Measurements from ENCODE around the gene SALL3. TPM values are rescaled to one million over a fixed set of nuclear protein-coding genes. Genes with fewer than 3 reads are reported as not detected.

The SALL3 gene
- polyA plus RNA-seq, 1 donor, result under 0.01 TPM

DNA sequence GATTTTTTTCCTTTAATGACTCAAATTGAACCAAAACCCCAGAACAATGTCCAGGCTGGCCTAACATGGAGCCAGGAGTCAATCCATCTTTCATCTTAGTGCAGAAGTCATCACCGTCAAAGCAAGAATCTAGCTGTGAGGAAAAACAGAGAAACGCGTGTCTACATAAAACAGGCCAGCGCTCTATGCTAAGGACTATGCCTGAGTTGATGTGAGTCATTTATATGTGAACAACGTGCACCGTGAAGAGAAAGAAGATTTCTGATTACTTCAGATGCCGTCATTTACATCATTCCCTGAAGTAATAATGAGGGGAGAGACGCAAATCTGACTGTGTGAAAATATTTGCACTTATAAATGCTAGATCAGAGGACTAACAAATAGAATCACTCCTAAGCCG lies 34.0 kb upstream of the SALL3 start:
- Histone ChIP-seq H3K9me3 (ENCODE audit: control insufficient read depth, low read depth, low read length) (no peaks in the 10 kb centered on the region), H3K4me3 (ENCODE audit: low read length) (no peak overlapping the region), H3K27me3 (ENCODE audit: control insufficient read depth, insufficient read depth, low read length) (peaks cover 3% of the 10 kb centered on the region), H3K36me3 (ENCODE audit: control insufficient read depth, insufficient read depth, low read length) (no peaks in the 10 kb centered on the region), H3K27ac (ENCODE audit: low read length) (no peak overlapping the region), H3K4me1 (ENCODE audit: control insufficient read depth, insufficient read depth, low read length) (no peaks in the 10 kb centered on the region)
- 88% methylated on average over 4 of the region's 9 CpGs for WGBS (ENCODE audit: insufficient coverage, low lambda C conversion rate)
- no peak for DNase-seq

DNA sequence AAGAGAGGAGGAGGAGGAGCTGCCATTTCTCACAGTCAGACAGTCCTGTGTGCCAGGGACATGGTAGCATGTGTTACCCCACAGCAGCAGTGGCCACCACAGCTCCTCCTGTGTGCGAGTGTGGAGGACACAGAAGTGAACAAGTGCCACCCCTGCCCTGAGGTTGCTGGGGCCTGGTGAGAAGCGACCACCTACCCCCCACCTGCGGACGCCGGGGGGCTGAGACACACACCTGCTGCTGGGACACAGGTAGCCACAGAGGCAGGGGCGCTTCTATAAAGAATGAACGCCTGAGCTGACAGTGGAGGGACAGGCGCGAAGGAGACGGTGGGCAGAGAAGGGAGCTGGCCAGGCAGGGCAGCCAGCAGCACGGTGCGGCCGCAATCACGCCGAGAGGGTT lies 32.3 kb upstream of the SALL3 start:
- H3K4me1 ChIP-seq (ENCODE audit: control insufficient read depth, insufficient read depth, low read length), result no peaks in the 10 kb centered on the region
- no CpG with 5 or more reads among the region's 15 CpGs for WGBS (ENCODE audit: insufficient coverage, low lambda C conversion rate)
- H3K27me3 ChIP-seq (ENCODE audit: control insufficient read depth, insufficient read depth, low read length), result peaks cover 3% of the 10 kb centered on the region
- DNase-seq, result no peak
- no peak overlapping the region for H3K27ac ChIP-seq (ENCODE audit: low read length)
- no peaks in the 10 kb centered on the region for H3K36me3 ChIP-seq (ENCODE audit: control insufficient read depth, insufficient read depth, low read length)
- no peaks in the 10 kb centered on the region for H3K9me3 ChIP-seq (ENCODE audit: control insufficient read depth, low read depth, low read length)
- H3K4me3 ChIP-seq (ENCODE audit: low read length), result no peak overlapping the region

DNA sequence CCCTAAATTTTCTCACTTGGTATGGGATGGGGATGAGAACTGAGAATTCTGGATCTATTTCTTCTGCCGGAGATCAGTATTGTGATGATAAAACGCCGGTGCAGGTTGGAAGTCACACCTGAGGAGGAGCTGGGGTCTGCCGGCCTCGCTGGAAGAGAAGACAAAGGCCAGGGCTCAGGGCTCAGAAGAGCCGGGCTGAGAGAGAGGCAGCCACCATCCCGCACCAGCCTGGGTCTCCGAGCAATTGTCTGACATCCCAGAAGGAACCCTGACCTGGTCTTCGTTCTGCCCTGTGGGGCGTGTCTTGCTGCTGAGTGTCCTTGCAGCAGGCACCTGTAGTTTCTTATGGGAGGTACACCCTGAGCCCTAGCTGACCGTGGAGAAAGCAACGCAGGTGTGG lies 31.4 kb upstream of the SALL3 start:
- DNase-seq, result no peak

DNA sequence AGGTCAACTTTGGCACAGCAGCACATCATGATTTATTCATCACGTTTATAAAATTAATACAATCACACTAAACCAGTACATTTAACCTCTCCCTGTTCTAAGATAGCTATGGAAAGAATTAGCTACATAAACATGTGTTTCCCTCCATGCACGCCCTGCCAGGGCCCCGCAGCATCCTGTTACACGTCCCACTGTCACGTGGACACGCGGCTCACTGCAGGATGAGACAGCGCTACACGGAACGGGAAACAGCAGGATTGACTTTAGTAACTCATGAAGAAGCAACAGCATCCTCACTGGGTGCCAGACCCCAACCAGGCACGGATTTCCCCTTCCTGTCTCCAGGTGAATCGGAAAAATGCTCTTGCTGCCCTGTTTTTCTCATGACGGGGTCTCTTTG lies 30.9 kb upstream of the SALL3 start:
- 100% methylated on average over 2 of the region's 13 CpGs for WGBS (ENCODE audit: insufficient coverage, low lambda C conversion rate)

More for the DNA sequence above, 31.4 kb upstream of the SALL3 start:
- no CpG with 5 or more reads among the region's 12 CpGs for WGBS (ENCODE audit: insufficient coverage, low lambda C conversion rate)
- H3K4me3 ChIP-seq (ENCODE audit: low read length), result no peak overlapping the region
- H3K27me3 ChIP-seq (ENCODE audit: control insufficient read depth, insufficient read depth, low read length), result peaks cover 3% of the 10 kb centered on the region
- H3K4me1 ChIP-seq (ENCODE audit: control insufficient read depth, insufficient read depth, low read length), result no peaks in the 10 kb centered on the region
- H3K27ac ChIP-seq (ENCODE audit: low read length), result no peak overlapping the region
- no peaks in the 10 kb centered on the region for H3K36me3 ChIP-seq (ENCODE audit: control insufficient read depth, insufficient read depth, low read length)
- H3K9me3 ChIP-seq (ENCODE audit: control insufficient read depth, low read depth, low read length), result peaks cover 2% of the 10 kb centered on the region

DNA sequence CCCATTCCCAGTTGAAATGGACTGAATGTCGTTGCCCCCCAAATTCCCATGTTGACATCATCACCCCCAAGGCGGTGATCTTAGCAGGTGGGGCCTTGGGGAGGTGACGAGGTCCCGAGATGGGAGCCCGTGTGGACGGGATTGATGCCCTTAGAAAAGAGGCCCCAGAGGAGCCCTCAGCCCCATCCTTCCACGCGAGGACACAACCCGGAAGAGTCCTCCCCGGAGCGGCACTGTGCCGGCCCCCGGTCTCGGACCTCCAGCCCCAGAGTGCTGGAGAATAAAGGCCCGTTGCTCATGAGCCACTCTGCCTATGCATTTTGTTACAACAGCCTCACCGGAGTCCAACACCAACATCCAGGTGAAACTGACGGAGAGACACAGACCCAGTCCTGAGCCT lies 30.4 kb upstream of the SALL3 start:
- H3K9me3 ChIP-seq (ENCODE audit: control insufficient read depth, low read depth, low read length), result peaks cover 2% of the 10 kb centered on the region
- H3K4me3 ChIP-seq (ENCODE audit: low read length), result no peak overlapping the region
- WGBS (ENCODE audit: insufficient coverage, low lambda C conversion rate), result no CpG with 5 or more reads among the region's 17 CpGs
- peaks cover 3% of the 10 kb centered on the region for H3K27me3 ChIP-seq (ENCODE audit: control insufficient read depth, insufficient read depth, low read length)
- H3K4me1 ChIP-seq (ENCODE audit: control insufficient read depth, insufficient read depth, low read length), result no peaks in the 10 kb centered on the region
- H3K36me3 ChIP-seq (ENCODE audit: control insufficient read depth, insufficient read depth, low read length), result no peaks in the 10 kb centered on the region
- no peak for DNase-seq
- H3K27ac ChIP-seq (ENCODE audit: low read length), result no peak overlapping the region

More for the DNA sequence above, 30.9 kb upstream of the SALL3 start:
- no peak overlapping the region for H3K27ac ChIP-seq (ENCODE audit: low read length)
- no peak overlapping the region for H3K4me3 ChIP-seq (ENCODE audit: low read length)
- H3K4me1 ChIP-seq (ENCODE audit: control insufficient read depth, insufficient read depth, low read length), result no peaks in the 10 kb centered on the region
- no peak for DNase-seq
- peaks cover 3% of the 10 kb centered on the region for H3K27me3 ChIP-seq (ENCODE audit: control insufficient read depth, insufficient read depth, low read length)
- no peaks in the 10 kb centered on the region for H3K36me3 ChIP-seq (ENCODE audit: control insufficient read depth, insufficient read depth, low read length)
- peaks cover 2% of the 10 kb centered on the region for H3K9me3 ChIP-seq (ENCODE audit: control insufficient read depth, low read depth, low read length)

DNA sequence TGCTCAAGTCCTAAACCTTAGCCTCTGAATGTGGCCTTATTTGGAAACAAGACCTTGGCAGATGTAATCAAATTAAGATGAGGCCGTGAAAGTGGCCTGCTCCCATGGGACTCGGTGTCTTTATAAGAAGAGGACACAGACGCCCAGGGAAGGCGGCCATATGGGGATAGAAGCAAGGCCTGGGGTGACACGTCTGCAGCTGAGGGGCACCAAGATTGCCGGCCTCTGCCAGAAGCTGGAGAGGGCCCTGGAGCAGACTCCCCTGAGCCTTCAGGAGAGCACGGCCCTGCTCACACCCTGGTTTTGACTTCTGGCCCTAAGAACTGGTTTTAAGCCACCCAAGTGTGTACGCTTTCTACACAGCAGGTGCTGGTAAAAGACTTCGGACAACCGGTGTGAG lies 29.2 kb upstream of the SALL3 start:
- Histone ChIP-seq H3K9me3 (ENCODE audit: control insufficient read depth, low read depth, low read length) (peaks cover 4% of the 10 kb centered on the region), H3K4me3 (ENCODE audit: low read length) (no peak overlapping the region), H3K27me3 (ENCODE audit: control insufficient read depth, insufficient read depth, low read length) (peaks cover 3% of the 10 kb centered on the region), H3K27ac (ENCODE audit: low read length) (no peak overlapping the region), H3K4me1 (ENCODE audit: control insufficient read depth, insufficient read depth, low read length) (no peaks in the 10 kb centered on the region), H3K36me3 (ENCODE audit: control insufficient read depth, insufficient read depth, low read length) (no peaks in the 10 kb centered on the region)
- no peak for DNase-seq
- WGBS (ENCODE audit: insufficient coverage, low lambda C conversion rate), result no CpG with 5 or more reads among the region's 10 CpGs

DNA sequence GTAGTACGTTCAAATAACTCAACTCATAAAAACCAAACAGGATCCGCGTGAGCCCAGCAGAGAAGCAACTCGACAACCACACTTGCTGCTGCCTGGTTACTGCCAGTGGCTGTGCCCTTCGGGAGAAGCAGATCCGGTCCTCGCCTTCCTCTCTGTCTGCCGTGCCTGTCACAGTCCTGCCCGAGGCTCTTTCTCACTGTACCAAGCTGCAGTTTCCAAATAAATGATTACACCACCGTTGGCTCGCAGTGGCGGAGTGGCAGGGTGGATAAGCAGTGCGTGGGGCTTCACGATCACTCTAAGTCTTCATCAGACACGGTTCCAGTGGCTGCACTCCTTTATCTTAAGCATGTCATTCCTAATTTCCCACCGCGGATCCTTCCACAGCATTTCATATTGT lies 26.1 kb upstream of the SALL3 start:
- Histone ChIP-seq H3K27me3 (ENCODE audit: control insufficient read depth, insufficient read depth, low read length) (no peaks in the 10 kb centered on the region), H3K4me3 (ENCODE audit: low read length) (no peak overlapping the region)
- WGBS (ENCODE audit: insufficient coverage, low lambda C conversion rate), result no CpG with 5 or more reads among the region's 17 CpGs

DNA sequence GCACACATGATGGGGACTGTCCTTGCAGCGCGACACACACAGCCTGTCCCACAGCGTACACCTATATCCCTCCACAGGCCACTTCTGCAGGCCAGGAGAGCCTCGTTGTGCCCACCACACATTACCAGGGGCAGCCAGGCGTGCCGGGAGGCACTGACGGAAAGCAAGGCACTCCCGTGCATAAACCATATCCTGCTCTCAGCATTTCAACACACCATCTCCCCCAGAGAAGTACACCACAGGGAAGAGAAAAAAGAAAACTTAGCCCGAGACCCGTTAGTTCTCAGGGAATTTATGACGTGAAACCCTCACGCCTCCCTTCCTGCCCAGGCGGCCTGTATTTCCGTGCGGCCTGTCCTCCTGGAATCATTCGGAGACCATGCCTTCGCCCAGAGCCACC lies 24.6 kb upstream of the SALL3 start:
- Histone ChIP-seq H3K27me3 (ENCODE audit: control insufficient read depth, insufficient read depth, low read length) (no peaks in the 10 kb centered on the region), H3K9me3 (ENCODE audit: control insufficient read depth, low read depth, low read length) (peaks cover 5% of the 10 kb centered on the region), H3K4me3 (ENCODE audit: low read length) (no peak overlapping the region), H3K4me1 (ENCODE audit: control insufficient read depth, insufficient read depth, low read length) (no peaks in the 10 kb centered on the region), H3K36me3 (ENCODE audit: control insufficient read depth, insufficient read depth, low read length) (no peaks in the 10 kb centered on the region), H3K27ac (ENCODE audit: low read length) (no peak overlapping the region)
- 90% methylated on average over 2 of the region's 17 CpGs for WGBS (ENCODE audit: insufficient coverage, low lambda C conversion rate)
- DNase-seq, result no peak

More for the DNA sequence above, 26.1 kb upstream of the SALL3 start:
- Histone ChIP-seq H3K9me3 (ENCODE audit: control insufficient read depth, low read depth, low read length) (peaks cover 5% of the 10 kb centered on the region), H3K27ac (ENCODE audit: low read length) (no peak overlapping the region), H3K36me3 (ENCODE audit: control insufficient read depth, insufficient read depth, low read length) (no peaks in the 10 kb centered on the region), H3K4me1 (ENCODE audit: control insufficient read depth, insufficient read depth, low read length) (no peaks in the 10 kb centered on the region)
- no peak for DNase-seq

DNA sequence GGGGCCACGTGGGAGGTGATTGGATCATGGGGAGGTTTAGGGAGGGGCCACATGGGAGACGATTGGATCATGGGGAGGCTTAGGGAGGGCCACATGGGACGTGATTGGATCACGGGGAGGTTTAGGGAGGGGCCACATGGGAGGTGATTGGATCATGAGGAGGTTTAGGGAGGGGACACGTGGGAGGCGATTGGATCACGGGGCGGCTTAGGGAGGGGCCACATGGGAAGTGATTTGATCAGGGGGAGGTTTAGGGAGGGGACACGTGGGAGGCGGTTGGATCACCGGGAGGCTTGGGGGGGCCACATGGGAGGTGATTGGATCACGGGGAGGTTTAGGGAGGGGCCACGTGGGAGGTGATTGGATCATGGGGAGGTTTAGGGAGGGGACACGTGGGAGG lies 22.5 kb upstream of the SALL3 start:
- no CpG with 5 or more reads among the region's 14 CpGs for WGBS (ENCODE audit: insufficient coverage, low lambda C conversion rate)
- H3K4me3 ChIP-seq (ENCODE audit: low read length), result no peak overlapping the region
- H3K9me3 ChIP-seq (ENCODE audit: control insufficient read depth, low read depth, low read length), result peaks cover 9% of the 10 kb centered on the region
- no peaks in the 10 kb centered on the region for H3K4me1 ChIP-seq (ENCODE audit: control insufficient read depth, insufficient read depth, low read length)
- H3K27me3 ChIP-seq (ENCODE audit: control insufficient read depth, insufficient read depth, low read length), result no peaks in the 10 kb centered on the region
- no peaks in the 10 kb centered on the region for H3K36me3 ChIP-seq (ENCODE audit: control insufficient read depth, insufficient read depth, low read length)
- no peak for DNase-seq
- no peak overlapping the region for H3K27ac ChIP-seq (ENCODE audit: low read length)

DNA sequence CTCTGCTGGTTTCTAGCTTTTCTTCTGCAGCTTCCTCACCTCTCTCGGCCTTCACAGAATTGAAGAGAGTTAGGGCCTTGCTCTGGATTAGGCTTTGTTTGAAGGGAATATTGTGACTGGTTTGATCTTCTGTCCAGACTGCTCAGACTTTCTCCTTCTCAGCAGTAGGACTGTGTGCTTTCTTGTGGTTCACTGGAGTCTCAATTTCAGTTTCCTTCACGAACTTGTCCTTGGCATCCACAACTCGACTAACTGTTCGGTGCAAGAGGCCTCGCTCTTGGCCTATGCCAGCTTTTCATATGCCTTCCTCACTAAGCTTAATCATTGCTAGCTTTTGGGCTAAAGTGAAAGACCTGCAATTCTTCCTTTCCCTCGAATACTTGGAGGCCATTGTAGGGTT lies 18.9 kb upstream of the SALL3 start:
- WGBS (ENCODE audit: insufficient coverage, low lambda C conversion rate), result no CpG with 5 or more reads among the region's 6 CpGs
- no peak overlapping the region for H3K4me3 ChIP-seq (ENCODE audit: low read length)

DNA sequence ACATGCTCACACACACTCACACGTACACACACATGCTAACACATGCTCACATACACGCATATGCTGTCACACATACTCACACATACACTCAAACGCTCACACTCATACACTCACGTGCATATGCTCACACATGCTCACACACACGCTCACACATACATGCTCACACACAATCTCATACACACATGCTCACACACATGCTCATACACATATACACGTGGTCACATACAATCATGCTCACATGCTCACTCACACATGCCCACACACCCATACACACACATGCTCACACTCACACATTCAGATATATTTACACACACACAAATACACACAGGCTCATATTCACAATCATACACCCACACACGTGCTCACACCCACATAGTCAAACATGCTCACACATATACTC lies 17.5 kb upstream of the SALL3 start:
- no peaks in the 10 kb centered on the region for H3K27me3 ChIP-seq (ENCODE audit: control insufficient read depth, insufficient read depth, low read length)
- H3K4me1 ChIP-seq (ENCODE audit: control insufficient read depth, insufficient read depth, low read length), result no peaks in the 10 kb centered on the region
- no peak for DNase-seq
- no peak overlapping the region for H3K27ac ChIP-seq (ENCODE audit: low read length)
- WGBS (ENCODE audit: insufficient coverage, low lambda C conversion rate), result 79% methylated on average over 6 of the region's 7 CpGs
- H3K4me3 ChIP-seq (ENCODE audit: low read length), result no peak overlapping the region
- H3K36me3 ChIP-seq (ENCODE audit: control insufficient read depth, insufficient read depth, low read length), result no peaks in the 10 kb centered on the region
- H3K9me3 ChIP-seq (ENCODE audit: control insufficient read depth, low read depth, low read length), result peaks cover 27% of the 10 kb centered on the region

More for the DNA sequence above, 18.9 kb upstream of the SALL3 start:
- DNase-seq, result no peak
- H3K4me1 ChIP-seq (ENCODE audit: control insufficient read depth, insufficient read depth, low read length), result no peaks in the 10 kb centered on the region
- no peaks in the 10 kb centered on the region for H3K27me3 ChIP-seq (ENCODE audit: control insufficient read depth, insufficient read depth, low read length)
- H3K36me3 ChIP-seq (ENCODE audit: control insufficient read depth, insufficient read depth, low read length), result no peaks in the 10 kb centered on the region
- peaks cover 27% of the 10 kb centered on the region for H3K9me3 ChIP-seq (ENCODE audit: control insufficient read depth, low read depth, low read length)
- H3K27ac ChIP-seq (ENCODE audit: low read length), result no peak overlapping the region
